Measurements from ENCODE around the gene ARHGEF4.

DNA sequence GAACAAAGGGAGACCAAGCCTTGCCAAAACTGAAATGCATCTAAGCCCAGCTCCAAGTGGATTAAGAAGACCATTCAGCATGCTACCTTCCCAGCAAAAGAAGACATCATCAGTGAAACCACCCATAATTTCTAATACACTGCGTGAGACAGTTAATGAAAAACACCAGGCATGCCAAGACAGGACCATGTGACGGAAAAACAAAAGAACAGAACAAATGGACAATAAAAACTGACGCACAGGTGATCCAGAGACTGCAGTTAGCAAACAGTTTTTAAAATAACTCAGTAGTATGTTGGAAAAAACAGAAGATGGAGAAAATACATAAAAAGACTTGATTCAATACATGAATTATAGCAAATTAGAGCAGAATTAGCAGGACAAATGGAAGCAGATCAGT, 241.3 kb downstream of the ARHGEF4 start:
- TF ChIP-seq, protein P1, sequence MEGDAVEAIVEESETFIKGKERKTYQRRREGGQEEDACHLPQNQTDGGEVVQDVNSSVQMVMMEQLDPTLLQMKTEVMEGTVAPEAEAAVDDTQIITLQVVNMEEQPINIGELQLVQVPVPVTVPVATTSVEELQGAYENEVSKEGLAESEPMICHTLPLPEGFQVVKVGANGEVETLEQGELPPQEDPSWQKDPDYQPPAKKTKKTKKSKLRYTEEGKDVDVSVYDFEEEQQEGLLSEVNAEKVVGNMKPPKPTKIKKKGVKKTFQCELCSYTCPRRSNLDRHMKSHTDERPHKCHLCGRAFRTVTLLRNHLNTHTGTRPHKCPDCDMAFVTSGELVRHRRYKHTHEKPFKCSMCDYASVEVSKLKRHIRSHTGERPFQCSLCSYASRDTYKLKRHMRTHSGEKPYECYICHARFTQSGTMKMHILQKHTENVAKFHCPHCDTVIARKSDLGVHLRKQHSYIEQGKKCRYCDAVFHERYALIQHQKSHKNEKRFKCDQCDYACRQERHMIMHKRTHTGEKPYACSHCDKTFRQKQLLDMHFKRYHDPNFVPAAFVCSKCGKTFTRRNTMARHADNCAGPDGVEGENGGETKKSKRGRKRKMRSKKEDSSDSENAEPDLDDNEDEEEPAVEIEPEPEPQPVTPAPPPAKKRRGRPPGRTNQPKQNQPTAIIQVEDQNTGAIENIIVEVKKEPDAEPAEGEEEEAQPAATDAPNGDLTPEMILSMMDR (optimal IDR thresholded peaks at IDR 0.05 in 1 of 3, IDR thresholded peaks at IDR 0.05 in 1 of 3, conservative IDR thresholded peaks at IDR 0.05 in 1 of 3; ENCODE audit: extremely low read depth in 1 of 3, insufficient read depth in 2 of 3, low read length in 3 of 3), result no peak
- no peak for TF ChIP-seq EZH2 (IDR thresholded peaks at IDR 0.05; ENCODE audit: low read length)

Data from keratinocyte (primary cell).